GM18907 (cell line): ENCODE results near the gene TMC2.
"Not testable (repeated sequence)": the region's sequence is repeated elsewhere in the genome, so short reads cannot be mapped to it uniquely, and the experiment has no call there.

Experiments used
- ATAC-seq: cut with Tn5 transposase; IDR thresholded peaks from one replicate; pipeline ENCODE4 v1.9.1; 2021; ENCODE audit warnings: mild to moderate bottlenecking, moderate library complexity; ENCODE audit not compliant: unreplicated experiment

TMC2 gene, protein sequence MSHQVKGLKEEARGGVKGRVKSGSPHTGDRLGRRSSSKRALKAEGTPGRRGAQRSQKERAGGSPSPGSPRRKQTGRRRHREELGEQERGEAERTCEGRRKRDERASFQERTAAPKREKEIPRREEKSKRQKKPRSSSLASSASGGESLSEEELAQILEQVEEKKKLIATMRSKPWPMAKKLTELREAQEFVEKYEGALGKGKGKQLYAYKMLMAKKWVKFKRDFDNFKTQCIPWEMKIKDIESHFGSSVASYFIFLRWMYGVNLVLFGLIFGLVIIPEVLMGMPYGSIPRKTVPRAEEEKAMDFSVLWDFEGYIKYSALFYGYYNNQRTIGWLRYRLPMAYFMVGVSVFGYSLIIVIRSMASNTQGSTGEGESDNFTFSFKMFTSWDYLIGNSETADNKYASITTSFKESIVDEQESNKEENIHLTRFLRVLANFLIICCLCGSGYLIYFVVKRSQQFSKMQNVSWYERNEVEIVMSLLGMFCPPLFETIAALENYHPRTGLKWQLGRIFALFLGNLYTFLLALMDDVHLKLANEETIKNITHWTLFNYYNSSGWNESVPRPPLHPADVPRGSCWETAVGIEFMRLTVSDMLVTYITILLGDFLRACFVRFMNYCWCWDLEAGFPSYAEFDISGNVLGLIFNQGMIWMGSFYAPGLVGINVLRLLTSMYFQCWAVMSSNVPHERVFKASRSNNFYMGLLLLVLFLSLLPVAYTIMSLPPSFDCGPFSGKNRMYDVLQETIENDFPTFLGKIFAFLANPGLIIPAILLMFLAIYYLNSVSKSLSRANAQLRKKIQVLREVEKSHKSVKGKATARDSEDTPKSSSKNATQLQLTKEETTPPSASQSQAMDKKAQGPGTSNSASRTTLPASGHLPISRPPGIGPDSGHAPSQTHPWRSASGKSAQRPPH

DNA sequence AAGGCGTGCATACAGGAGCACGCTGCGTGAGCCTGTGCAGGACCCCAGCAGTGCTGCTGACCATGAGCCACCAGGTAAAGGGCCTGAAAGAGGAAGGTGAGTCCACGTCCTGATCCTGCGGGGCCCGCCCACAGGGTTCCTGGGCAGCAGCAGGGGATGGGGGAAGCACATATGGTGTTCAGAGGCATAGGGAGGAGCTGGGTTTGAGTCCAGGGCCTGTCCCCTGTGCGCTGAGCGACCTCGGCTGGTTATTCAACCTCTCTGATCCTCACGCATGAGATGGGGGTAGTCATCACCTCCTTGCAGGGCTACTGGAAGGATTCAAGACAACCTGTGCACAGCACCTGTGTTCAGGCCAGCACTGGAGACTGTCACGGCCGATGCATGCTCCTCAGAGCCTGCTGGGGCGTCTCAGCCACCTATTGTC, at the start of gene TMC2:
Gene TMC2 (plus strand): TSS at position 14 of the 427 bp plus-strand sequence. CDS start 49 bp downstream, at position 63.
- ATAC-seq = no peak

- not testable (repeated sequence) for ATAC-seq
Measured at GRCh38 chr20:2502808-2503384, 33.5 kb upstream of the TMC2 start.

- ATAC-seq = not testable (repeated sequence)
Measured at GRCh38 chr20:2504803-2505202, 31.6 kb upstream of the TMC2 start.

GRCh38 chr20:2506426-2506825, 29.9 kb upstream of the TMC2 start:
- not testable (repeated sequence) for ATAC-seq

- ATAC-seq = no peak
Measured at GRCh38 chr20:2507464-2507863, 28.9 kb upstream of the TMC2 start.

DNA sequence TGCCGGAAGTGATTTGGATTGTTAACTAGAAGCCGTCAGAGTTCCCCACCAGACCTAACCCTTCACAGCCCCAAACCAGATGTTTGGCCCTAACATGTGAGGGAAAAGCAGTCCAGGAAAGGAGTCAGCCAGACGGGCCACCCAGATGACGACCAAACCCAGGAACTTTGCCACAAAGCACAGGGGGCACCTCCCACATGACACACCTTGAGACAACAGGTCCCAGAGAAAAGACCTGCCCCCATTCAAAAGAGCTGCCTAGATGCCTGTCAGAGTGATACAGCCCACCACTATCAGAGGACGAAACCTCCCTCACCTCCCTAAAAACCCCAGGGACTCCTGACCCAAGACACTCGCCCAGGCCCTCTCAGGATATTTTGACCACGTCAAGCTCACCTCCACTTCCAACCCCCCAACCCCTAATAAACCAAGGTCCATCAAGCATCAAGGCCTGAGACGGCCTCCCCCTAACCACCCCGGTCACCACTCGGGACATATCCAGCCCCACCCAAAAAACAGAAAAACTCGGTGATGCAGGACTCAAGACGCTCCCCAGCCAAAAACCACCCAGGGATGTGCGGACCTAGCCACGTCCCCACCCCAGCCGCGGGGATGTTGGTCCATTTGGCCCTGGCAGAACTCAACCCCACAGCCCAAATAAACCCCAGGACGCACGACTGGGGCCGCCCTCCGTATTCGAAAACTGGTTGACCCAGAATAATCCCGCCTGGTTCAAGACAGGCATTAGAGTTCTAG, 28.3 kb upstream of the TMC2 start:
- peak; percentile 26 for ATAC-seq

GRCh38 chr20:2508631-2509467, 27.5 kb upstream of the TMC2 start, which contains the start of gene ZNF343:
ZNF343 (minus strand) TSS chr20:2508915; CDS start chr20:2493895, 15,020 bp downstream.
- ATAC-seq = peak; percentile 94

GRCh38 chr20:2509468-2509781, 26.9 kb upstream of the TMC2 start:
- ATAC-seq = no peak

GRCh38 chr20:2509794-2510193, 26.6 kb upstream of the TMC2 start:
- ATAC-seq = no peak

DNA sequence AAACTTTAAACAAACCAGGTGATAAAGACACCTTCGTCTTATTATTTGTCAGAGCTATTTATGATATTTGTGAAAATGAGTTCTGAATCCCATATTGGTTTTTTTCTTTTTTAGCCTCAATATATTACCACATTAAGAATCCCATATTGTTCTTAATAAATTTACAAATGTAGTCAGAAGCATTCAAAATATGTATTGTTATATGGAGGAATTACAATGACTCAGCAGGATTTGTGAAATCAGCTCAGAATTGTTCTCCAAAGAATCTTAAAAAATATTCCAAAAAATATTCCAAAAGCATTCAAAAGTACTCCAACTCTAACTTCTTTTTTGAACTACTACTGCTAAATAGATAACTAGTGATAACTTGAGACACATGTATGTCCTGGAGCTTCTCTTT, 21.2 kb upstream of the TMC2 start:
- ATAC-seq = no peak

GRCh38 chr20:2516399-2516798, 20.0 kb upstream of the TMC2 start:
- ATAC-seq = no peak

- no peak for ATAC-seq
Measured at GRCh38 chr20:2518096-2518495, 18.3 kb upstream of the TMC2 start.

DNA sequence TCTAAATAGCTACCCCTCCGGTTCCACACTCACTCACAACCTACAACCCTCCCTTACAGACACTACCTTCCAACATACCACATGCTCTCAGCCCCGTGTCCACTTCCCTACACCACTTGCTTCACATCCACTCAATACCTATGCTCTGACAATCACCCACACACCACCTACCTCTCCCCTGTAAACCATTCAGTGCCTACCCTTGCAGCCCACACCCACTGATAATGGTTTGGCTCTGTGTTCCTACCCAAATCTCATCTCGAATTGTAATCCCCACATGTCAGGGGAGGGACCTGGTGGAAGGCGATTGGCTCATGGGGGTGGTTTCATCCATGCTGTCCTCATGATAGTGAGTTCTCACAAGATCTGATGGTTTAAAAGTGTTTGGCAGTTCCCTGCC, 17.8 kb upstream of the TMC2 start:
- ATAC-seq = no peak

DNA sequence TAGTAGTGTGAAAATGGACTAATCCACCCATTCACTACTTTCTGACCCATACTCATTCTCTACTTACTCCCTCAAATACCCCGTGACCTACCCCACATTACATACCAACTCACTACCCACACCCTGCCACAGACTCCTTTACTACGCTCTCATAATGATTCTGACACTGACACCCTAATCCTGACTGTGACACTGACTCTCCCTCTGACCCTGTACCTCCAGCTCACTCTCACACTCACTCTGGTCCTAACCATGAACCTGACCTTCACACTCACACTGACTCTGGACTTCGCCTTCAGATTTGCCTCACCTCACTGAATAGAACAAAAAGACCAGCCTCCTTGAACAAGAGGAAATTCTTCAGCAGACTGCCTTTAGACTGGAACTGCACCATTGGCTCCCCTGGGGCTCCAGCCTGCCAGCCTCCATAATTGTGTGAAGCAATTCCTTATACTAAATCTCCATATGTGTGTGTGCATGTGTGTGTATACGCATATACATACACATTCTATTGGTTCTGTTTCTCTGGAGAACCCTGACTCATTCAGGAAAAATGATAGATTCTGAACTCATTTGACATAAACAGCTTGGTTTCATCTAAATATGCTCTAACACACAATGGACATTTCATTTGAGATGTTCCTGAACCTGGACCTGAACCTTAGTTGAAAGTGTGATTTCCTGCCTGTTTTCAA, 17.1 kb upstream of the TMC2 start:
- ATAC-seq = no peak

GRCh38 chr20:2520617-2521016, 15.8 kb upstream of the TMC2 start:
- no peak for ATAC-seq

- no peak for ATAC-seq
Measured at GRCh38 chr20:2521369-2522305, 14.7 kb upstream of the TMC2 start.

GRCh38 chr20:2522826-2523429, 13.4 kb upstream of the TMC2 start:
- ATAC-seq = not testable (repeated sequence)
